Liver (tissue), 3 donors: Measurements from ENCODE around the gene GPR37.

ENCODE experiments used
- CTCF ChIP-seq: fragments of 150-350 bp; IDR thresholded peaks from 2 replicates; pipeline ENCODE4 v1.5.1; 2017; ENCODE audit warnings: improper control_type of control experiment, low read depth, low read length; ENCODE audit not compliant: missing input control
- EGR1 ChIP-seq, 2 donors: IDR thresholded peaks; 2 replicates each; pipeline ENCODE4 v1.6.1; 2016 to 2018; ENCODE audit warnings: antibody characterized with exemption in 2 of 2, low read depth in 2 of 2
- RAD21 ChIP-seq, 2 donors: IDR thresholded peaks; 2 replicates each; pipeline ENCODE4 v1.6.1; 2016; ENCODE audit warnings: antibody characterized with exemption in 2 of 2, mild to moderate bottlenecking in 2 of 2
- RXRA ChIP-seq, 2 donors: IDR thresholded peaks; 2 replicates each; pipeline ENCODE4 v1.6.1; 2017 to 2018; ENCODE audit warnings: antibody characterized with exemption in 2 of 2, mild to moderate bottlenecking in 1 of 2
- SP1 ChIP-seq: IDR thresholded peaks from 2 replicates; pipeline ENCODE4 v1.6.1; 2018; ENCODE audit warnings: antibody characterized with exemption, mild to moderate bottlenecking
- TAF1 ChIP-seq: conservative IDR thresholded peaks from 2 replicates; pipeline ENCODE4 v1.6.1; 2016; ENCODE audit warnings: antibody characterized with exemption, mild to moderate bottlenecking
- YY1 ChIP-seq: IDR thresholded peaks from 2 replicates; pipeline ENCODE4 v1.6.1; 2016; ENCODE audit warnings: antibody characterized with exemption, mild to moderate bottlenecking
- TF ChIP-seq, protein P1 (sequence below): IDR thresholded peaks from 2 replicates; pipeline ENCODE4 v1.6.1; 2016; ENCODE audit warnings: antibody characterized with exemption
- TF ChIP-seq, protein P2 (sequence below): IDR thresholded peaks from 2 replicates; pipeline ENCODE4 v1.6.1; 2016; ENCODE audit warnings: antibody characterized with exemption, mild to moderate bottlenecking
- donor health status: healthy.
- donor health status: healthy.

DNA sequence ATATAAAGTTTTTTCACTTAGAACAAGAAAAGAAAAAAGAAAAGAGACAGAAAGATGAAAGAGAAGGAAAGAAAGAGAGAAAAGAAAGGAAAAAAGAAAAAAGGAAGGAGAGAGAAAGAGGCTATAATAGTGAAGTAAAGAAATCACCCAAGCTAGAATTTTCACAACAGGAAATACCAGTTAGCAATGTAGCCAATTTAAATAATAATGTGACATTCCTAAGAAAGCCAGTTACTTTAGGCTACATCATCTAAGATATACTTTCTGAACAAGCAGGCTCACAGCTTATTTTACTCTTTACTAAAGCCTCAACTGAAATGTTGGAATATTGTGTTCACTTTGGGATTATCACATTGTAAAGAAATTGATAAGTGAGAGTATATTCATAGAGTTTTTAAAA is 53.6 kb downstream of the GPR37 start:
- TF ChIP-seq EGR1 (IDR thresholded peaks at IDR 0.05; ENCODE audit: low read depth in 2 of 2), result no peak
- no peak for TF ChIP-seq RAD21 (IDR thresholded peaks at IDR 0.05)
- TF ChIP-seq CTCF, result no peak
- TF ChIP-seq TAF1, result no peak
- TF ChIP-seq, protein P1, sequence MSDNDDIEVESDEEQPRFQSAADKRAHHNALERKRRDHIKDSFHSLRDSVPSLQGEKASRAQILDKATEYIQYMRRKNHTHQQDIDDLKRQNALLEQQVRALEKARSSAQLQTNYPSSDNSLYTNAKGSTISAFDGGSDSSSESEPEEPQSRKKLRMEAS, result no peak
- TF ChIP-seq, protein P2, sequence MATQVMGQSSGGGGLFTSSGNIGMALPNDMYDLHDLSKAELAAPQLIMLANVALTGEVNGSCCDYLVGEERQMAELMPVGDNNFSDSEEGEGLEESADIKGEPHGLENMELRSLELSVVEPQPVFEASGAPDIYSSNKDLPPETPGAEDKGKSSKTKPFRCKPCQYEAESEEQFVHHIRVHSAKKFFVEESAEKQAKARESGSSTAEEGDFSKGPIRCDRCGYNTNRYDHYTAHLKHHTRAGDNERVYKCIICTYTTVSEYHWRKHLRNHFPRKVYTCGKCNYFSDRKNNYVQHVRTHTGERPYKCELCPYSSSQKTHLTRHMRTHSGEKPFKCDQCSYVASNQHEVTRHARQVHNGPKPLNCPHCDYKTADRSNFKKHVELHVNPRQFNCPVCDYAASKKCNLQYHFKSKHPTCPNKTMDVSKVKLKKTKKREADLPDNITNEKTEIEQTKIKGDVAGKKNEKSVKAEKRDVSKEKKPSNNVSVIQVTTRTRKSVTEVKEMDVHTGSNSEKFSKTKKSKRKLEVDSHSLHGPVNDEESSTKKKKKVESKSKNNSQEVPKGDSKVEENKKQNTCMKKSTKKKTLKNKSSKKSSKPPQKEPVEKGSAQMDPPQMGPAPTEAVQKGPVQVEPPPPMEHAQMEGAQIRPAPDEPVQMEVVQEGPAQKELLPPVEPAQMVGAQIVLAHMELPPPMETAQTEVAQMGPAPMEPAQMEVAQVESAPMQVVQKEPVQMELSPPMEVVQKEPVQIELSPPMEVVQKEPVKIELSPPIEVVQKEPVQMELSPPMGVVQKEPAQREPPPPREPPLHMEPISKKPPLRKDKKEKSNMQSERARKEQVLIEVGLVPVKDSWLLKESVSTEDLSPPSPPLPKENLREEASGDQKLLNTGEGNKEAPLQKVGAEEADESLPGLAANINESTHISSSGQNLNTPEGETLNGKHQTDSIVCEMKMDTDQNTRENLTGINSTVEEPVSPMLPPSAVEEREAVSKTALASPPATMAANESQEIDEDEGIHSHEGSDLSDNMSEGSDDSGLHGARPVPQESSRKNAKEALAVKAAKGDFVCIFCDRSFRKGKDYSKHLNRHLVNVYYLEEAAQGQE, result no peak
- TF ChIP-seq SP1, result no peak
- TF ChIP-seq RXRA (IDR thresholded peaks at IDR 0.05), result no peak
- TF ChIP-seq YY1, result no peak
